Epithelial cell of proximal tubule (primary cell): Measurements from ENCODE around the gene IL5RA. TPM values are rescaled to one million over a fixed set of nuclear protein-coding genes. Genes with fewer than 3 reads are reported as not detected.

Source experiments
- DNase-seq: peaks from one replicate; pipeline ENCODE4 v3.0.0-alpha.2; 2011; ENCODE audit warnings: low read depth
- H3K4me3 ChIP-seq: 2 replicates; pipeline ENCODE4 v1.5.1; 2011; ENCODE audit warnings: low read depth, mild to moderate bottlenecking, low read length
- CTCF ChIP-seq: conservative IDR thresholded peaks from 2 replicates; pipeline ENCODE4 v1.5.1; 2012; ENCODE audit warnings: low read depth, mild to moderate bottlenecking, low read length
- total RNA-seq: library from RNA; depleted of rRNA; stranded (reverse); fragments of >200 nt; gene quantifications from 2 replicates; pipeline ENCODE4 v1.2.3, GENCODE V29; 2015

Gene IL5RA
- total RNA-seq, 1 donor from 2014 or later: not detected

GRCh38 chr3:3125977-3126376, 15.8 kb upstream of the IL5RA start:
- no peak for TF ChIP-seq CTCF
- H3K4me3 ChIP-seq: peak overlapping the region; percentile 94
- no peak for DNase-seq

GRCh38 chr3:3119393-3119851, 9.2 kb upstream of the IL5RA start:
- H3K4me3 ChIP-seq: no peak overlapping the region
- TF ChIP-seq CTCF: no peak
- no peak for DNase-seq

GRCh38 chr3:3117651-3118050, 7.5 kb upstream of the IL5RA start:
- no peak overlapping the region for H3K4me3 ChIP-seq
- no peak for TF ChIP-seq CTCF
- no peak for DNase-seq

GRCh38 chr3:3113042-3113709, 3.0 kb upstream of the IL5RA start:
- H3K4me3 ChIP-seq: no peak overlapping the region
- no peak for DNase-seq
- no peak for TF ChIP-seq CTCF

GRCh38 chr3:3110749-3111361, 681 bp upstream of the IL5RA start:
- no peak overlapping the region for H3K4me3 ChIP-seq
- DNase-seq: no peak

GRCh38 chr3:3109407-3110298, 521 bp downstream of the IL5RA start:
- TF ChIP-seq CTCF: no peak
- no peak overlapping the region for H3K4me3 ChIP-seq
- no peak for DNase-seq

More at GRCh38 chr3:3110749-3111361, 681 bp upstream of the IL5RA start:
- TF ChIP-seq CTCF: no peak
